GM19328 (cell line): ENCODE results near the gene SLC19A1.

ENCODE experiments used
- ATAC-seq: cut with Tn5 transposase; IDR thresholded peaks from one replicate; pipeline ENCODE4 v1.9.1; 2021; ENCODE audit warnings: mild to moderate bottlenecking, moderate library complexity; ENCODE audit not compliant: unreplicated experiment

SLC19A1 gene

DNA sequence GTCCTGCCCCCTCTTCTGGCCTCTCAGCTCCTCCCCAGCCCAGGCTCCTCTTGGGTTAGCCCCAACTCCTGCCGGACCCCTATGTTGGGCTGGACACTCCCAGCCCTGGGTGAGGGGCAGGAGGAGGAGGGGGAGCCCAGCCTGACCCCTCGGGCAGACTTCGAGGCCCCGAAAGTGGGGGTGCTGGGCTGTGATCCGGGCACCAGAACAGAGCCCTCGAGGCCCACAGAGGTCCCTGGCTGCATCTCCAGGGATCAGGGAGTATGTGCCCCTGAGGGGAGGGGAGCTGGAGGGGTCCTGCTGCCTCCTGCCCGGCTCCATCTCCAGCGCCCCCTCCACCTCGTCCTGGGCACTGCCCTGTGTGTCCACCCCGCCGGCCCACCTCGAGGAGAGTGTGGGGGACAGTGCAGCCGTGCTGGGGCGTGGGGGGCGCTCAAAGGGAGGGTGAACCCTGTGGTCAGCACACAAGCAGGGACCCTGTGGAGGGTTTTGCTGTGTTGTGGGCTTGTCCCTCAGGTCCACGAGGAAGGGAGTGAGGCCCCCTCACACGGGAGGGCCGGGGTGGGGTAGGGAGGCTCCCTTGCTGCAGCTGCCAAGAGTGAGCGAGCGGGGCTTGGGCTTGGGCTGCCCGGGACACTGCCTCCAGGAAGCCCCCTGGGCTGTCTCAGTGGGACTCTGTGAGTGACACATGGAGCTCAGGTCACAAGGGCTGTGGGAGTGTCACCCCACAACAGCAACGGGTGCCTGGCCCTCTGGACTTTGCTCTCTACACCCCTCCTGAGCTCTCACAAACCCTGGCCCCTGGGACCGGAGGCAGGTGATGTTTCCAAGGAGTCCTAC, 82.8 kb downstream of the SLC19A1 start:
- no peak for ATAC-seq

GRCh38 chr21:45458281-45459170, 83.7 kb downstream of the SLC19A1 start:
- no peak for ATAC-seq

DNA sequence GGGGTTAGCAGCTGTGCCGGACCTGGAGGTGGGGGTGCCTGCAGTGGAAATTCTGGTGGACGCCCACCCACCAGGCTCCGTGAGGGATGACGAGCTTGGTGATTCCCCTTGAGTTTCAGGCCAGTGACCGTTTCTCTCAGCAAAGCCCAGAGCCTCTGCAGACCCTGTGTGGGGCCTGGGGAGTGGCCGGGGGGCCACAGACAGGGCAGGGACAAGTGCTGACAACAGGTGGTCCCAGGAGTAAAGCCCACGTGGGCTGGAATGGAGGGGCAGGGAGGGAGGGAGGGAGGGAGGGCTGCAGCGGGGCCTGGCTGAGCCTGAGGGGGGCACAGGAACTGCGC, 84.4 kb downstream of the SLC19A1 start:
- ATAC-seq, result no peak

DNA sequence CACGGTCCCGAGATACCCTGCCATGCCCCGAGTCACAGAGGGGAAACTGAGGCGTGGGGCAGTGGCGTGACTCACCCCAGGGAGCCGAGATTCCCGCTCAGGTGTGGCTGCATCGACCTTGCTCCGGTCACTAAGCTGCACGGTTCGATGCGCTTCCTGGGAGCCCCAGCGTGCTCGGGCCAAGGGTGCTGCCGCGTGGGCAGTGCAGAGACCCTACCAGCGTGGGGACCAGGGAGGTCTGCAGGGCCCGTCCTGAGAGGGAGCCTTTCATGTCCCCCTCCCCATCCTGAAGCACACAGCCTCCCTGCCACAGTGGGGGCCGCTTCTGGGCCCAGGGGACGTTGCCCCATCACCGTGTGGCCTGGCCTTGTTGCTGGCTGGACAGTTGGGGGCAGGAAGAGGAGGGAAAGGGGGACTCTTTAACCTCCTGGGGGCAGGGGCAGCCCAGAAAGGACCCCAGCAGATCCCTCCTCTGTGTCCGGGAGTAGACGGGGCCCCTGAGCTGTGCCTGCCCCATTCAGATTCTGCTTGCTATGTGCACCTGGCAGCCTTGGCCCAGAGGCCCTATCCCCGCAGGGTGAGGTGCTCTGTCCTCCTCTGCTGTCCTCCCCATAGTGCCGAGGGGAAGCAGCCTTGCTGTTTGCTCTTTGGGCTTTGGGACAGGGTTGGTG, 84.9 kb downstream of the SLC19A1 start:
- no peak for ATAC-seq

GRCh38 chr21:45456584-45457160, 85.6 kb downstream of the SLC19A1 start:
- ATAC-seq, result no peak

GRCh38 chr21:45455674-45456583, 86.3 kb downstream of the SLC19A1 start:
- ATAC-seq, result no peak

GRCh38 chr21:45454926-45455673, 87.1 kb downstream of the SLC19A1 start:
- no peak for ATAC-seq

GRCh38 chr21:45454060-45454925, 87.9 kb downstream of the SLC19A1 start:
- no peak for ATAC-seq

GRCh38 chr21:45453308-45453950, 88.8 kb downstream of the SLC19A1 start:
- no peak for ATAC-seq

DNA sequence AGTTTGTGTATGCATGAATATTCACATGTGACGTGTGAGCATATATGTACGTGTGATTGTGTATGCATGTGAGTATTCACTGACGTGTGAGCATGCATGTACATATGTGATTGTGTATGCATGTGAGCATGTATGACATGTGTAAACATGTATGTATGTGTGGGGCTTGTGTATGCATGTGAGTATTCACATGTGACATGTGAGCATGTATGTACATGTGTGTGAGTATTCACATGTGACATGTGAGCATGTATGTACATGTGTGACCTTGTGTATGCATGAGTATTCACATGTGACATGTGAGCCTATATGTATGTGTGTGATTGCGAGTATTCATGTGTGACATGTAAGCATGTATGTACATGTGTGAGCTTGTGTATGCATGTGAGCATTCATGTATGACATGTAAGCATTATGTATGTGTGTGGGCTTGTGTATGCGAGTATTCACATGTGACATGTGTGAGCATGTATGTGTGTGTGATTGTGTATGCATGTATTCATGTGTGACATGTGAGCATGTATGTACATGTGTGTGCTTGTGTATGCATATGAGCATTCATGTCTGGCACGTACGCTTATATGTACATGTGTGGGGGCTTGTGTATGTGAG, 89.4 kb downstream of the SLC19A1 start:
- ATAC-seq, result no peak

- ATAC-seq, result no peak
Measured at GRCh38 chr21:45451771-45452182, 90.5 kb downstream of the SLC19A1 start.

DNA sequence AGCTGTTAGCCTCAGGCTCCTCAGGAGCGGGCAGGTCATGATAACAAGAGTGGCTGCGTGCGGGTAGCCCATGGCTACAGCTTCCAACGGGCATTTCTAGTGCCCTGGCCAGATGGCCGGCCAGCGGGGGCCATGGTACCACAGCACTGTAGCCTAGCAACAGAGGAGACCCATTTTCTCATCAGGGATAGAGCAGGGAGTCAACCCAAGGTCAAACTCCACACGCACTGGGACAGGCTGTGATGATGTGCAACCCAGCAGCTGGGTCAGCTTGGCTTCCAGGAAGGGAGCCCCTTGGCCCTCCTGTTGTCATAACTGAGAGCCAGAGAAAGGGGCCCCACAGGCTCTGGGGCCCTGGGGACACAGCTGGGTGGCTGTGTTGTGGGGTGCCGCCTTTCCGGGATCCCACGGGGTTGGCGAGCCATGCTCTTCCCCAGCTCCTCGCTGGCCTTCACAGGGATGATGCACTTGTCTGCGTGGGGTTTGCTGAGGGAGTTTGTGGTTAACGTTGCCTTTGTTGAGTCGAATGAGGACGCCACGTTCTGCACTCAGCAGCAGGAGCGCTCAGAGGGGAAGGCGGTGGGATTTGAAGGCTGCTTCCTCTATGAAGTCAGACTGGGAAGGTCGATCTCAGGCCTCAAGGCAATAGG, 91.0 kb downstream of the SLC19A1 start:
- ATAC-seq, result no peak

DNA sequence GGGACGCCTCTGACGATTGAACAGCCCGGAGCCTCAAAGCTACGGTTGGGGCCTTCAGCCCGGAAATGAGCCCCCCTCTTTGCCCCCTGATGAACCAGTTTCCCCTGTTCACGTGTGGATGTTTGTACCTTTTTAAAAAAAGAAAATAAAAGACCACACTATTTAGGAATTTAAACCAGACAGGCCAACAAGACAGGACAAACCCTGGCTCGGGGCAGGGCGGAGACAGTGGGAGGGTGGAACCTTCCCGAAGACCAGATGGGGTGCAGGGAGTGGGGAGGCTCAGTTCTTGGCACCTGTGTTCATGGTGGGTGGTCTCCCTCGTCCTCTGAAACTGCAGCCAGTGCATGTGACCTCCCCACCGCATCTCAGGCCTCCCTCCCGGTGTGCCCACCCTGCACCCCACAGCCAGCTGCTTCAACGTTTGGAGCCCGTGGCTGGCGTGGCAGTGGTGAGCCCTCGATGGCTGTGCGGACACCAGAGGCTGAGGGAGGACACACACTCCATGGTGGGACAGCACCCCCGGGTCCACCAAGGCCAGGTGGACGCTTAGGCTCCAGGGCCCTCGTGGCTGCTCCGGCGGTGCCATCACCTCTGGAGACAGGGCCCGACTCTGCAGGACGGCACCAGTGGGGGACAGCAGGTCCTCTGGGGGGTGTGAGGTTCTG, 91.7 kb downstream of the SLC19A1 start:
- ATAC-seq, result no peak

GRCh38 chr21:45449658-45450422, 92.4 kb downstream of the SLC19A1 start:
- no peak for ATAC-seq

GRCh38 chr21:45448810-45449657, 93.2 kb downstream of the SLC19A1 start:
- no peak for ATAC-seq
